Panc1 (cell line): ENCODE data around the gene ZNF45. TPM values are rescaled to one million over a fixed set of nuclear protein-coding genes. Genes with fewer than 3 reads are reported as not detected.

Experiments
- ATAC-seq: fragments of 200-7000 bp; cut with Tn5 transposase; 2 replicates; pipeline ENCODE4 v1.9.1; 2020; ENCODE audit warnings: mild to moderate bottlenecking, moderate library complexity
- BruUV-seq: library from RNA; stranded (reverse); fragments of 400-500 nt; replicated peaks from 2 replicates; lab custom pipeline; 2021; lab: Mats Ljungman, UMichigan
- CTCF ChIA-PET: fragments of 300-600 bp; sonication (Branson Sonifier 250); formaldehyde crosslinking; loops from one replicate; lab custom pipeline; 2022; ENCODE audit warnings: antibody characterized with exemption; lab: Charles Lee
- POLR2A ChIA-PET: fragments of 300-600 bp; sonication (Branson Sonifier 250); formaldehyde crosslinking; loops from one replicate; lab custom pipeline; 2022; ENCODE audit warnings: antibody characterized with exemption; lab: Charles Lee
- DNase-seq: peaks from one replicate; pipeline ENCODE4 v3.0.0-alpha.2; 2010; ENCODE audit warnings: low read depth, low spot score
- H3K27ac ChIP-seq: 2 replicates; pipeline ENCODE4 v1.5.1; 2011; ENCODE audit warnings: mild to moderate bottlenecking, low read length, inconsistent platforms
- H3K27me3 ChIP-seq: fragments of 200-500 bp; sonication (Bioruptor generic); 2 replicates; pipeline ENCODE4 v1.6.0; 2014; ENCODE audit warnings: low read length, inconsistent platforms; ENCODE audit not compliant: control insufficient read depth, insufficient read depth
- H3K36me3 ChIP-seq: fragments of 200-500 bp; sonication (Bioruptor generic); 2 replicates; pipeline ENCODE4 v1.5.1; 2014; ENCODE audit warnings: inconsistent platforms, mild to moderate bottlenecking, low read length, moderate library complexity; ENCODE audit not compliant: control insufficient read depth, insufficient read depth
- H3K4me1 ChIP-seq: 2 replicates; pipeline ENCODE4 v1.5.1; 2011; ENCODE audit warnings: inconsistent platforms, mild to moderate bottlenecking, low read length, moderate library complexity; ENCODE audit not compliant: control insufficient read depth, insufficient read depth
- H3K4me3 ChIP-seq, 2 experiments: 2 replicates each; pipeline ENCODE4 v1.5.1; 2011 to 2012; ENCODE audit warnings: low read depth in 2 of 2, low read length in 2 of 2, mild to moderate bottlenecking in 2 of 2, inconsistent platforms in 1 of 2, moderate library complexity in 1 of 2
- H3K9me3 ChIP-seq: fragments of 200-500 bp; sonication (Bioruptor generic); 2 replicates; pipeline ENCODE4 v1.5.1; 2014; ENCODE audit warnings: low read depth, mild to moderate bottlenecking, inconsistent platforms, low read length, moderate library complexity; ENCODE audit not compliant: control insufficient read depth, insufficient read depth
- POLR2AphosphoS5 ChIP-seq: IDR thresholded peaks from 2 replicates; pipeline ENCODE4 v1.6.1; 2012; ENCODE audit warnings: mild to moderate bottlenecking, low read depth, low read length, moderate library complexity
- SIN3A ChIP-seq: IDR thresholded peaks from 2 replicates; pipeline ENCODE4 v1.6.1; 2012; ENCODE audit warnings: low read depth, mild to moderate bottlenecking, low read length, moderate library complexity, borderline replicate concordance; ENCODE audit not compliant: insufficient read depth
- TCF7L2 ChIP-seq: IDR thresholded peaks from 2 replicates; pipeline ENCODE4 v1.6.1; 2011; ENCODE audit warnings: mild to moderate bottlenecking, low read depth, low read length, inconsistent platforms
- in situ Hi-C: cut with HindIII; loops from 2 replicates; pipeline ENCODE4 v1.10.0; 2016; ENCODE audit warnings: low sequenced_read_pairs, low pct_unique_long_range_greater_than_20kb
- intact Hi-C: fragments of 100-400 bp; cut with micrococcal nuclease; formaldehyde crosslinking; loops from one replicate; pipeline ENCODE4 v1.10.0; 2022; ENCODE audit not compliant: unreplicated experiment
- total RNA-seq: library from RNA; stranded (reverse); gene quantifications from one replicate; pipeline ENCODE4 v1.2.1, GENCODE V29; 2021; ENCODE audit not compliant: unreplicated experiment
- TF ChIP-seq, protein P1 (sequence below): fragments of 450-650 bp; IDR thresholded peaks from 2 replicates; pipeline ENCODE4 v1.5.1; 2017; ENCODE audit warnings: mild to moderate bottlenecking
- TF ChIP-seq, protein P2 (sequence below), 2 experiments: IDR thresholded peaks; 2 replicates each; pipeline ENCODE4 v1.6.1; 2011 to 2012; ENCODE audit warnings: low read depth in 2 of 2, control low read depth in 1 of 2, low read length in 1 of 2, mild to moderate bottlenecking in 1 of 2, moderate library complexity in 1 of 2; ENCODE audit not compliant: insufficient read depth in 1 of 2

ZNF45 gene
- total RNA-seq, 1 experiment from 2014 or later, result 10.7 TPM

GRCh38 chr19:43983912-43984686, 49.0 kb upstream of the ZNF45 start, which contains the start of gene ZNF155:
Gene ZNF155 (plus strand): TSS chr19:43984188. CDS start chr19:43988544, 4,356 bp downstream.
- POLR2A ChIA-PET, result interaction anchor here (0.7 kb wide), 1 partner anchor 451 kb away, joined by 4 read pairs; no protein-coding TSS in a partner anchor

GRCh38 chr19:43983544-43983911, 48.4 kb upstream of the ZNF45 start:
- no peaks in the 10 kb centered on the region for H3K27me3 ChIP-seq
- DNase-seq, result no peak
- in situ Hi-C loops, result no loop called here
- no peaks in the 10 kb centered on the region for H3K36me3 ChIP-seq
- BruUV-seq, result no TSS peak
- ChIA-PET POLR2A (no interaction called here), CTCF (no interaction called here)
- H3K9me3 ChIP-seq, result peaks cover 6% of the 10 kb centered on the region; the same call in 1 of the 2 replicates
- no peak overlapping the region; the same call in 1 of the 2 replicates for H3K27ac ChIP-seq
- no peak for ATAC-seq
- peak overlapping the region; percentile 65 to 82 for H3K4me3 ChIP-seq
- no peaks in the 10 kb centered on the region for H3K4me1 ChIP-seq
- TF ChIP-seq, protein P1, sequence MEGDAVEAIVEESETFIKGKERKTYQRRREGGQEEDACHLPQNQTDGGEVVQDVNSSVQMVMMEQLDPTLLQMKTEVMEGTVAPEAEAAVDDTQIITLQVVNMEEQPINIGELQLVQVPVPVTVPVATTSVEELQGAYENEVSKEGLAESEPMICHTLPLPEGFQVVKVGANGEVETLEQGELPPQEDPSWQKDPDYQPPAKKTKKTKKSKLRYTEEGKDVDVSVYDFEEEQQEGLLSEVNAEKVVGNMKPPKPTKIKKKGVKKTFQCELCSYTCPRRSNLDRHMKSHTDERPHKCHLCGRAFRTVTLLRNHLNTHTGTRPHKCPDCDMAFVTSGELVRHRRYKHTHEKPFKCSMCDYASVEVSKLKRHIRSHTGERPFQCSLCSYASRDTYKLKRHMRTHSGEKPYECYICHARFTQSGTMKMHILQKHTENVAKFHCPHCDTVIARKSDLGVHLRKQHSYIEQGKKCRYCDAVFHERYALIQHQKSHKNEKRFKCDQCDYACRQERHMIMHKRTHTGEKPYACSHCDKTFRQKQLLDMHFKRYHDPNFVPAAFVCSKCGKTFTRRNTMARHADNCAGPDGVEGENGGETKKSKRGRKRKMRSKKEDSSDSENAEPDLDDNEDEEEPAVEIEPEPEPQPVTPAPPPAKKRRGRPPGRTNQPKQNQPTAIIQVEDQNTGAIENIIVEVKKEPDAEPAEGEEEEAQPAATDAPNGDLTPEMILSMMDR, result no peak
- intact Hi-C loops, result no loop called here

More at GRCh38 chr19:43983912-43984686, 49.0 kb upstream of the ZNF45 start, which contains the start of gene ZNF155:
- CTCF ChIA-PET, result no interaction called here
- H3K4me1 ChIP-seq, result no peaks in the 10 kb centered on the region
- peak; percentile 78 for DNase-seq
- no TSS peak for BruUV-seq
- peak within 1 kb of the TSS; percentile 65 to 82 for H3K4me3 ChIP-seq
- in situ Hi-C loops, result no loop called here
- intact Hi-C loops, result no loop called here
- peak within 1 kb of the TSS; percentile 78 for H3K27ac ChIP-seq
- ATAC-seq, result peak; percentile 100
- no peaks in the 10 kb centered on the region for H3K36me3 ChIP-seq
- TF ChIP-seq, protein P2, sequence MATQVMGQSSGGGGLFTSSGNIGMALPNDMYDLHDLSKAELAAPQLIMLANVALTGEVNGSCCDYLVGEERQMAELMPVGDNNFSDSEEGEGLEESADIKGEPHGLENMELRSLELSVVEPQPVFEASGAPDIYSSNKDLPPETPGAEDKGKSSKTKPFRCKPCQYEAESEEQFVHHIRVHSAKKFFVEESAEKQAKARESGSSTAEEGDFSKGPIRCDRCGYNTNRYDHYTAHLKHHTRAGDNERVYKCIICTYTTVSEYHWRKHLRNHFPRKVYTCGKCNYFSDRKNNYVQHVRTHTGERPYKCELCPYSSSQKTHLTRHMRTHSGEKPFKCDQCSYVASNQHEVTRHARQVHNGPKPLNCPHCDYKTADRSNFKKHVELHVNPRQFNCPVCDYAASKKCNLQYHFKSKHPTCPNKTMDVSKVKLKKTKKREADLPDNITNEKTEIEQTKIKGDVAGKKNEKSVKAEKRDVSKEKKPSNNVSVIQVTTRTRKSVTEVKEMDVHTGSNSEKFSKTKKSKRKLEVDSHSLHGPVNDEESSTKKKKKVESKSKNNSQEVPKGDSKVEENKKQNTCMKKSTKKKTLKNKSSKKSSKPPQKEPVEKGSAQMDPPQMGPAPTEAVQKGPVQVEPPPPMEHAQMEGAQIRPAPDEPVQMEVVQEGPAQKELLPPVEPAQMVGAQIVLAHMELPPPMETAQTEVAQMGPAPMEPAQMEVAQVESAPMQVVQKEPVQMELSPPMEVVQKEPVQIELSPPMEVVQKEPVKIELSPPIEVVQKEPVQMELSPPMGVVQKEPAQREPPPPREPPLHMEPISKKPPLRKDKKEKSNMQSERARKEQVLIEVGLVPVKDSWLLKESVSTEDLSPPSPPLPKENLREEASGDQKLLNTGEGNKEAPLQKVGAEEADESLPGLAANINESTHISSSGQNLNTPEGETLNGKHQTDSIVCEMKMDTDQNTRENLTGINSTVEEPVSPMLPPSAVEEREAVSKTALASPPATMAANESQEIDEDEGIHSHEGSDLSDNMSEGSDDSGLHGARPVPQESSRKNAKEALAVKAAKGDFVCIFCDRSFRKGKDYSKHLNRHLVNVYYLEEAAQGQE (IDR thresholded peaks at IDR 0.05; ENCODE audit: insufficient read depth in 1 of 2, low read depth in 2 of 2, low read length in 1 of 2), result no peak
- TF ChIP-seq SIN3A (0 out of 2 replicates have a peak, but pooled peaks have one; percentile 20), TCF7L2 (no peak), POLR2AphosphoS5 (peak; percentile 43; the same call in 1 of the 2 replicates)
- TF ChIP-seq, protein P1, result no peak
- no peaks in the 10 kb centered on the region for H3K27me3 ChIP-seq
- H3K9me3 ChIP-seq, result peaks cover 4% of the 10 kb centered on the region; the same call in 1 of the 2 replicates
